ENCODE measurements around the gene DOCK2. TPM values are rescaled to one million over a fixed set of nuclear protein-coding genes. Genes with fewer than 3 reads are reported as not detected.

The DOCK2 gene
- total and polyA plus RNA-seq, 2 donors from 2014 or later = 1.0 to 42.0 TPM

GRCh38 chr5:169921384-169921783 is 284.3 kb downstream of the DOCK2 start:
- no peaks in the 10 kb centered on the region for H3K9me3 ChIP-seq (ENCODE audit: control insufficient read depth in 2 of 3, insufficient read depth in 1 of 3, low read length in 3 of 3)
- no peak overlapping the region for H3K9ac ChIP-seq (ENCODE audit: low read length in 3 of 3)
- no peaks in the 10 kb centered on the region for H3K27me3 ChIP-seq (ENCODE audit: control insufficient read depth, insufficient read depth, low read length)
- FAIRE-seq (no peak), DNase-seq (no peak)
- no peak overlapping the region for H3K27ac ChIP-seq (ENCODE audit: low read depth in 2 of 2, low read length in 2 of 2)
- no peak overlapping the region for H3K4me3 ChIP-seq (ENCODE audit: low read length in 3 of 3)
- intact Hi-C loops (cut with DNase I) = no loop called here
- TF ChIP-seq, protein P1, sequence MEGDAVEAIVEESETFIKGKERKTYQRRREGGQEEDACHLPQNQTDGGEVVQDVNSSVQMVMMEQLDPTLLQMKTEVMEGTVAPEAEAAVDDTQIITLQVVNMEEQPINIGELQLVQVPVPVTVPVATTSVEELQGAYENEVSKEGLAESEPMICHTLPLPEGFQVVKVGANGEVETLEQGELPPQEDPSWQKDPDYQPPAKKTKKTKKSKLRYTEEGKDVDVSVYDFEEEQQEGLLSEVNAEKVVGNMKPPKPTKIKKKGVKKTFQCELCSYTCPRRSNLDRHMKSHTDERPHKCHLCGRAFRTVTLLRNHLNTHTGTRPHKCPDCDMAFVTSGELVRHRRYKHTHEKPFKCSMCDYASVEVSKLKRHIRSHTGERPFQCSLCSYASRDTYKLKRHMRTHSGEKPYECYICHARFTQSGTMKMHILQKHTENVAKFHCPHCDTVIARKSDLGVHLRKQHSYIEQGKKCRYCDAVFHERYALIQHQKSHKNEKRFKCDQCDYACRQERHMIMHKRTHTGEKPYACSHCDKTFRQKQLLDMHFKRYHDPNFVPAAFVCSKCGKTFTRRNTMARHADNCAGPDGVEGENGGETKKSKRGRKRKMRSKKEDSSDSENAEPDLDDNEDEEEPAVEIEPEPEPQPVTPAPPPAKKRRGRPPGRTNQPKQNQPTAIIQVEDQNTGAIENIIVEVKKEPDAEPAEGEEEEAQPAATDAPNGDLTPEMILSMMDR (IDR thresholded peaks at IDR 0.05; ENCODE audit: borderline replicate concordance, extremely low read depth, insufficient read depth) = no peak
- no peaks in the 10 kb centered on the region for H3K4me1 ChIP-seq (ENCODE audit: control insufficient read depth in 2 of 3, insufficient read depth in 2 of 3, low read depth in 1 of 3, low read length in 3 of 3)
- H3K36me3 ChIP-seq (ENCODE audit: control insufficient read depth in 2 of 3, insufficient read depth in 3 of 3, low read length in 3 of 3) = no peaks in the 10 kb centered on the region

GRCh38 chr5:169921949-169922348 is 284.9 kb downstream of the DOCK2 start:
- TF ChIP-seq, protein P1 (IDR thresholded peaks at IDR 0.05; ENCODE audit: borderline replicate concordance, extremely low read depth, insufficient read depth) = no peak
- Histone ChIP-seq H3K9ac (ENCODE audit: low read length in 3 of 3) (no peak overlapping the region), H3K27ac (ENCODE audit: low read depth in 2 of 2, low read length in 2 of 2) (no peak overlapping the region), H3K27me3 (ENCODE audit: control insufficient read depth, insufficient read depth, low read length) (no peaks in the 10 kb centered on the region), H3K36me3 (ENCODE audit: control insufficient read depth in 2 of 3, insufficient read depth in 3 of 3, low read length in 3 of 3) (no peaks in the 10 kb centered on the region), H3K9me3 (ENCODE audit: control insufficient read depth in 2 of 3, insufficient read depth in 1 of 3, low read length in 3 of 3) (no peaks in the 10 kb centered on the region), H3K4me3 (ENCODE audit: low read length in 3 of 3) (no peak overlapping the region), H3K4me1 (ENCODE audit: control insufficient read depth in 2 of 3, insufficient read depth in 2 of 3, low read depth in 1 of 3, low read length in 3 of 3) (no peaks in the 10 kb centered on the region)
- DNase-seq (no peak), FAIRE-seq (no peak)
- intact Hi-C loops (cut with DNase I) = no loop called here

DNA sequence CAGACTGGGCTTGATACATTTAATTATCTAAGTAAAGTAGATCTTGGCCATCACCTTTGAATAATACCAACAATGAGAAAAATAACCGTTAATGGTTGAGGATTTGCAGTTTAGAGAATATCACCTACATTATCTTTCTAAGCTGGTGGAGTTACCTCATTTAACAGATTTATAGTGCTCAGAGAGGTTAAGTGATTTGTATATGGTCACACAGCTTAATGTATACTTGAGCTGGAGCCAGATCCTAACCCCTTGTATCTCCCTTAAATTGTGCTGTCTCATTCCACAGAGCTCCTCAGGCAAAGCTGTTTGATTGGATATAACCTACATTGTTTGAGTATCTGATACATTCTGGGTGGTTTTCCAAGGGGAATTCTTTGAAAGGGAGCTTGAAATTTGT is 285.4 kb downstream of the DOCK2 start:
- no peak overlapping the region for H3K4me3 ChIP-seq (ENCODE audit: low read length in 3 of 3)
- intact Hi-C loops (cut with DNase I) = no loop called here
- TF ChIP-seq, protein P1 (IDR thresholded peaks at IDR 0.05; ENCODE audit: borderline replicate concordance, extremely low read depth, insufficient read depth) = no peak
- H3K36me3 ChIP-seq (ENCODE audit: control insufficient read depth in 2 of 3, insufficient read depth in 3 of 3, low read length in 3 of 3) = no peaks in the 10 kb centered on the region
- no peak overlapping the region for H3K9ac ChIP-seq (ENCODE audit: low read length in 3 of 3)
- no peaks in the 10 kb centered on the region for H3K4me1 ChIP-seq (ENCODE audit: control insufficient read depth in 2 of 3, insufficient read depth in 2 of 3, low read depth in 1 of 3, low read length in 3 of 3)
- no peaks in the 10 kb centered on the region for H3K9me3 ChIP-seq (ENCODE audit: control insufficient read depth in 2 of 3, insufficient read depth in 1 of 3, low read length in 3 of 3)
- no peak overlapping the region for H3K27ac ChIP-seq (ENCODE audit: low read depth in 2 of 2, low read length in 2 of 2)
- no peak for FAIRE-seq
- DNase-seq = no peak
- H3K27me3 ChIP-seq (ENCODE audit: control insufficient read depth, insufficient read depth, low read length) = no peaks in the 10 kb centered on the region

- Histone ChIP-seq H3K4me3 (ENCODE audit: low read length in 3 of 3) (no peak overlapping the region), H3K27me3 (ENCODE audit: control insufficient read depth, insufficient read depth, low read length) (no peaks in the 10 kb centered on the region), H3K27ac (ENCODE audit: low read depth in 2 of 2, low read length in 2 of 2) (no peak overlapping the region), H3K36me3 (ENCODE audit: control insufficient read depth in 2 of 3, insufficient read depth in 3 of 3, low read length in 3 of 3) (no peaks in the 10 kb centered on the region), H3K9ac (ENCODE audit: low read length in 3 of 3) (no peak overlapping the region), H3K9me3 (ENCODE audit: control insufficient read depth in 2 of 3, insufficient read depth in 1 of 3, low read length in 3 of 3) (no peaks in the 10 kb centered on the region), H3K4me1 (ENCODE audit: control insufficient read depth in 2 of 3, insufficient read depth in 2 of 3, low read depth in 1 of 3, low read length in 3 of 3) (no peaks in the 10 kb centered on the region)
- intact Hi-C loops (cut with DNase I) = no loop called here
- TF ChIP-seq, protein P1 (IDR thresholded peaks at IDR 0.05; ENCODE audit: borderline replicate concordance, extremely low read depth, insufficient read depth) = no peak
- DNase-seq (no peak), FAIRE-seq (no peak)
Measured at GRCh38 chr5:169923988-169924387, 286.9 kb downstream of the DOCK2 start.

All from kidney (tissue), 14 donors.